Activated CD4-positive, alpha-beta T cell treated with anti-CD3 and anti-CD28 coated beads, Interleukin-2, Interleukin-4, amounts not matched to agents 100 ng/mL and 50 ng/mL, durations not matched to agents 16 hours and 8 hours (primary cell): ENCODE results near the gene EGFR.

Experiments
- DNase-seq: peaks from one replicate; pipeline ENCODE4 v3.0.0-alpha.2; 2020; ENCODE audit warnings: low spot score

Gene EGFR

GRCh38 chr7:55063061-55063460 is 44.2 kb downstream of the EGFR start:
- no peak for DNase-seq

GRCh38 chr7:55063633-55064032 is 44.8 kb downstream of the EGFR start:
- DNase-seq: no peak

- no peak for DNase-seq
Observed at GRCh38 chr7:55065079-55065478, 46.3 kb downstream of the EGFR start.

- DNase-seq: no peak
Observed at GRCh38 chr7:55065511-55066229, 46.9 kb downstream of the EGFR start.

- DNase-seq: no peak
Observed at GRCh38 chr7:55066524-55066923, 47.7 kb downstream of the EGFR start.

GRCh38 chr7:55066938-55067337 is 48.1 kb downstream of the EGFR start:
- DNase-seq: no peak

GRCh38 chr7:55067748-55068147 is 48.9 kb downstream of the EGFR start:
- no peak for DNase-seq

GRCh38 chr7:55069271-55069792 is 50.5 kb downstream of the EGFR start:
- no peak for DNase-seq

- no peak for DNase-seq
Observed at GRCh38 chr7:55070271-55070743, 51.5 kb downstream of the EGFR start.

- DNase-seq: no peak
Observed at GRCh38 chr7:55070854-55071253, 52.0 kb downstream of the EGFR start.

GRCh38 chr7:55071411-55072175 is 52.8 kb downstream of the EGFR start:
- DNase-seq: no peak

- no peak for DNase-seq
Observed at GRCh38 chr7:55072251-55072650, 53.4 kb downstream of the EGFR start.

- no peak for DNase-seq
Observed at GRCh38 chr7:55073051-55073511, 54.3 kb downstream of the EGFR start.

GRCh38 chr7:55073976-55074528 is 55.2 kb downstream of the EGFR start:
- peak; percentile 24 for DNase-seq

GRCh38 chr7:55075464-55076021 is 56.7 kb downstream of the EGFR start:
- no peak for DNase-seq

GRCh38 chr7:55077561-55078410 is 59.0 kb downstream of the EGFR start:
- DNase-seq: no peak

GRCh38 chr7:55078465-55079372 is 59.9 kb downstream of the EGFR start:
- no peak for DNase-seq

GRCh38 chr7:55080000-55080623 is 61.3 kb downstream of the EGFR start:
- no peak for DNase-seq

GRCh38 chr7:55081068-55081467 is 62.3 kb downstream of the EGFR start:
- no peak for DNase-seq
